ENCODE data around the gene CACNA2D2. TPM values are rescaled to one million over a fixed set of nuclear protein-coding genes. Genes with fewer than 3 reads are reported as not detected.

Gene CACNA2D2
- total and polyA plus RNA-seq, 4 donors = 28.2 to 111 (median 69.1) TPM

- H3K9me3 ChIP-seq (ENCODE audit: control insufficient read depth in 4 of 4, insufficient read depth in 3 of 4, low read length in 3 of 4) = no peaks in the 10 kb centered on the region
- H3K36me3 ChIP-seq (ENCODE audit: control insufficient read depth in 4 of 4, insufficient read depth in 4 of 4, low read length in 4 of 4) = peaks cover 0 to 2% (median 0%) of the 10 kb centered on the region in 4 donors
- no peak overlapping the region for H3K4me3 ChIP-seq
- no peak overlapping the region for H3K9ac ChIP-seq (ENCODE audit: insufficient read depth in 1 of 2, low read length in 2 of 2)
- ATAC-seq (ENCODE audit: insufficient read depth, low FRiP score) = no peak
- WGBS, 2 donors = 80% methylated on average over 22 of the region's 22 CpGs
- no peaks in the 10 kb centered on the region for H3K27me3 ChIP-seq (ENCODE audit: control insufficient read depth in 3 of 3, insufficient read depth in 3 of 3, low read length in 2 of 3)
- no peak for DNase-seq
- no peak overlapping the region for H3K27ac ChIP-seq (ENCODE audit: low read depth in 1 of 2, low read length in 1 of 2)
- TF ChIP-seq CTCF (IDR thresholded peaks at IDR 0.05; ENCODE audit: control extremely low read depth, extremely low read depth) = no peak
- peaks cover 0 to 8% (median 0%) of the 10 kb centered on the region in 5 donors for H3K4me1 ChIP-seq (ENCODE audit: control insufficient read depth in 5 of 5, insufficient read depth in 5 of 5, low read length in 5 of 5)
These were observed 128.8 kb downstream of the CACNA2D2 start for GRCh38 chr3:50374363-50375257.

GRCh38 chr3:50373146-50374051 lies 130.0 kb downstream of the CACNA2D2 start:
- TF ChIP-seq CTCF (IDR thresholded peaks at IDR 0.05; ENCODE audit: control extremely low read depth, extremely low read depth) = no peak
- Histone ChIP-seq H3K27ac (ENCODE audit: low read depth in 1 of 2, low read length in 1 of 2) (no peak overlapping the region), H3K9ac (ENCODE audit: insufficient read depth in 1 of 2, low read length in 2 of 2) (no peak overlapping the region), H3K4me3 (no peak overlapping the region), H3K4me1 (ENCODE audit: control insufficient read depth in 5 of 5, insufficient read depth in 5 of 5, low read length in 5 of 5) (peaks cover 0 to 8% (median 0%) of the 10 kb centered on the region in 5 donors), H3K27me3 (ENCODE audit: control insufficient read depth in 3 of 3, insufficient read depth in 3 of 3, low read length in 2 of 3) (no peaks in the 10 kb centered on the region), H3K9me3 (ENCODE audit: control insufficient read depth in 4 of 4, insufficient read depth in 3 of 4, low read length in 3 of 4) (no peaks in the 10 kb centered on the region), H3K36me3 (ENCODE audit: control insufficient read depth in 4 of 4, insufficient read depth in 4 of 4, low read length in 4 of 4) (peaks cover 0 to 2% (median 0%) of the 10 kb centered on the region in 4 donors)
- peak in 1 of 3 donors; percentile 55 for DNase-seq
- no peak for ATAC-seq (ENCODE audit: insufficient read depth, low FRiP score)
- WGBS, 2 donors = 57 to 63% methylated on average over 12 of the region's 12 CpGs

DNA sequence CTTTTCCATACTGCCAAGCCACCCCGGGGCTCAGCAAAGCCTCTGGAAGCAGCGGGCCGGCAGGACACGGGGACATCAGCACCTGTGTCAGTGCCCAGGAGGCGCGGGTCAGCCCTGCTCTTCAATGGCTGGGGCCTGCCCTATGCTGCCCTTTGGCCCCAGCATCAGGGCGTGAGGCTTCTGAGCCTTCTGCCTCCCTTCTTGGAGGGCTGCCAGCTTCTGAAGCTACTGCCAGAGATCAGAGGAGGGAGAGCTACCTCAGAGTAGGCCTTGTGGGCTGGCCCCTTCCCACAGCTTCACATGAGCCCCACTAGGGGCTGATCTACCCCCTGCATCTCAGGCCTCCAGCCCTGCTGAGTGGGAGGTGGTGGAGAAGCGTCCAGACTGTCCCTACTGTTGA lies 131.1 kb downstream of the CACNA2D2 start:
- H3K9me3 ChIP-seq (ENCODE audit: control insufficient read depth in 4 of 4, insufficient read depth in 3 of 4, low read length in 3 of 4) = no peaks in the 10 kb centered on the region
- peaks cover 0 to 4% (median 0%) of the 10 kb centered on the region in 4 donors for H3K36me3 ChIP-seq (ENCODE audit: control insufficient read depth in 4 of 4, insufficient read depth in 4 of 4, low read length in 4 of 4)
- H3K4me3 ChIP-seq = no peak overlapping the region
- no peak overlapping the region for H3K27ac ChIP-seq (ENCODE audit: low read depth in 1 of 2, low read length in 1 of 2)
- no peak overlapping the region for H3K9ac ChIP-seq (ENCODE audit: insufficient read depth in 1 of 2, low read length in 2 of 2)
- H3K4me1 ChIP-seq (ENCODE audit: control insufficient read depth in 5 of 5, insufficient read depth in 5 of 5, low read length in 5 of 5) = peaks cover 0 to 8% (median 0%) of the 10 kb centered on the region in 5 donors
- no peaks in the 10 kb centered on the region for H3K27me3 ChIP-seq (ENCODE audit: control insufficient read depth in 3 of 3, insufficient read depth in 3 of 3, low read length in 2 of 3)
- DNase-seq = peak; percentile 50 to 63 (median 57)
- no peak for TF ChIP-seq CTCF (IDR thresholded peaks at IDR 0.05; ENCODE audit: control extremely low read depth, extremely low read depth)
- ATAC-seq (ENCODE audit: insufficient read depth, low FRiP score) = no peak
- WGBS, 2 donors = 72 to 76% methylated on average over 8 of the region's 8 CpGs

Data from lung (tissue), 12 donors.